IPS-18c (cell line): ENCODE data around the gene MCM5.

Source experiments
- H3K4me3 ChIP-seq: 2 replicates; pipeline ENCODE4 v1.7.0; 2013; ENCODE audit warnings: low read depth, mild to moderate bottlenecking, low read length, moderate library complexity; ENCODE audit not compliant: insufficient read depth
- H3K9me3 ChIP-seq: one replicate; pipeline ENCODE4 v1.6.1; 2013; ENCODE audit warnings: mild to moderate bottlenecking, low read length, moderate library complexity; ENCODE audit not compliant: control insufficient read depth, insufficient read depth

The MCM5 gene

DNA sequence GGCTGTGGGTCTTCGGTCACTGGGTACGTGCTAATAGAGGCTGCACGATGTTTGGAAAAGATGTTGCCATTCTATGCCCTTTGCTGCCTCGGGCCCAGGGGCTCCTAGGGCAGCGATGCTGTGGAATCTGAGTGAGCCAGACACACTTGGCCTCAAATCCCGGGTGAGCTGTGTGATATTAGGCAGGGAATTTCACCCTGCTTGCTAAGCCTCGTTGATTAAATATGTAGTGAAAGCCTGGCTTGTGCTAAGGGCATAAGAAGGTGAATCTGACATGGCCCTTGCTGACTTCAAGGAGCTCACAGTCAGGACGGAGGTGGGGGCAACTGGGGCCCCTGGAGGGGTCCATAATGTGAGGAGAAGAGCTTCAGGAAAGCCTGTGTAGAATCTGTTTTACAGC is 24.4 kb upstream of the MCM5 start:
- no peak overlapping the region; the same call in 1 of the 2 replicates for H3K4me3 ChIP-seq
- no peaks in the 10 kb centered on the region for H3K9me3 ChIP-seq

DNA sequence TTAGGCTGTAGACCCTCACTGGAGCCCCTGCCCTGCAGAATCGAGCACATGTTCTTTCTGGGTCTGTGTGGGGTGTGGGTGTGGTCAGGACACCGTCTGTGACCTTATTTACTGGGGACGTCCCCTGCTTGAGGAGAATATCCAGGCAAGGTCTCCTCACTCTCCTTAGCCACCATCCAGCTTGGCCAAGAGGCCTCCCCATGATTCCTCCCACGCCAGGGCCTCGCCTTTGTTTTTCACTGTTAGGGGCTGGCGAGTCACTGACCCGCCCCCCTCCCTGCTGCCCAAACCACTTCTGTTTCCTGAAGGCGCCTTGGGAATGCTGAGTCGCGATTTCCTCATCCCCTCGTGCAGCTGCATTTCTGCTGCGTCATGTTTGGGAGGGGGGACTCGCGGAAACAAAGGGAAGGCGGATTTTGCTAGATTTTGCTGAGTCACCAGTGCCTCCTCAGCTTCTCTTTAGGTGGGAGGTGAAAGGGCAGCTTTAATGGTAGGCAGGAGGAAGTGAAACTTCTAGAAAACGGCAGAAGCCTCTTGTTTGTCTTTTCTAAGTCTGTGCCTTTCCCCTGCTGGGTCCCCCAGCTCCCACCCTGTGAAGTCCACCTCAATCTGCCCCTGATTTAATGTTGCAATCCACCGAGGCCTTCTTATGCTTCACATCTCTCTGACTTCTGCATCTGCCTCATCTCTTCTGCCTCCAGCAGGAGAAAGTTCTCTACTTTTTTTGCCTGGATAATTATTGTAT is 23.0 kb upstream of the MCM5 start:
- no peak overlapping the region for H3K4me3 ChIP-seq

DNA sequence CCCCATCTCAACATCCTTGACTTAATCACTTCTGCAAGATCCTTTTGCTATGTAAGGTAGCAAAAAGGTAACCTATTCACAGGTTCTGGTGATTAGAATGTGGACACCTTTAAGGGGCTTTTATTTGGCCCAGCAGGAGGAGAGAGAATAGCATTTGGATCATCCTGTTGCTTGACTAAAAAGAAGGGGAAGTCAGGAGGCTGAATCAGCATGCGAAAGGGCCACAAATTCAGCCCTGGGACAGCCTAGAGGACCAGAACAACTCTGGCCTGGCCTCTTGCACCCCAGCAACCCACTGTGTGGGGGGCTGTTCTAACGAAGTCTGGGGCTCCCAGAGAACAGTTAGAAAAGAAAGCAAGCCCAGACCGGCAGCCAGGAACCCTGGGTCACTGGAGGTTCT is 22.2 kb upstream of the MCM5 start:
- Histone ChIP-seq H3K4me3 (no peak overlapping the region), H3K9me3 (no peaks in the 10 kb centered on the region)

More for the DNA sequence above, 23.0 kb upstream of the MCM5 start:
- no peaks in the 10 kb centered on the region for H3K9me3 ChIP-seq

DNA sequence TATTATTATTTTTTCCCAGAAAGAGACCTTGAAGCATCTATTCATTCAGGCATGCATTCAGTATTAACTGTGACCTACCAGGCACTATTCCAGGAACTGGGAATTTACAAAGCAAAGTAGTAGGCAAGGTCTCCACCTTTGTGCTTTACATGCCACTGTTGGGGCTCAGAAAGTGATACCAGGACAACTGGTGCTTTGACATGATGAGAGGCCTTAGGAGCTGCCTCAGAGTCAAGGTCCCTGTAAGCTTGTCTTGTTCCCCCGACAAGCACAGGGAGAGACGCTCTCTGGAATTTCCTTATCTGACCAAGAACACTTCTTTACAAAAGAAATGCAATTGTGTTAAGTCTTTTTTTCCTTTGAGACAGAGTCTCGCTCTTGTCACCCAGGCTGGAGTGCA is 21.3 kb upstream of the MCM5 start:
- no peaks in the 10 kb centered on the region for H3K9me3 ChIP-seq
- H3K4me3 ChIP-seq, result no peak overlapping the region

DNA sequence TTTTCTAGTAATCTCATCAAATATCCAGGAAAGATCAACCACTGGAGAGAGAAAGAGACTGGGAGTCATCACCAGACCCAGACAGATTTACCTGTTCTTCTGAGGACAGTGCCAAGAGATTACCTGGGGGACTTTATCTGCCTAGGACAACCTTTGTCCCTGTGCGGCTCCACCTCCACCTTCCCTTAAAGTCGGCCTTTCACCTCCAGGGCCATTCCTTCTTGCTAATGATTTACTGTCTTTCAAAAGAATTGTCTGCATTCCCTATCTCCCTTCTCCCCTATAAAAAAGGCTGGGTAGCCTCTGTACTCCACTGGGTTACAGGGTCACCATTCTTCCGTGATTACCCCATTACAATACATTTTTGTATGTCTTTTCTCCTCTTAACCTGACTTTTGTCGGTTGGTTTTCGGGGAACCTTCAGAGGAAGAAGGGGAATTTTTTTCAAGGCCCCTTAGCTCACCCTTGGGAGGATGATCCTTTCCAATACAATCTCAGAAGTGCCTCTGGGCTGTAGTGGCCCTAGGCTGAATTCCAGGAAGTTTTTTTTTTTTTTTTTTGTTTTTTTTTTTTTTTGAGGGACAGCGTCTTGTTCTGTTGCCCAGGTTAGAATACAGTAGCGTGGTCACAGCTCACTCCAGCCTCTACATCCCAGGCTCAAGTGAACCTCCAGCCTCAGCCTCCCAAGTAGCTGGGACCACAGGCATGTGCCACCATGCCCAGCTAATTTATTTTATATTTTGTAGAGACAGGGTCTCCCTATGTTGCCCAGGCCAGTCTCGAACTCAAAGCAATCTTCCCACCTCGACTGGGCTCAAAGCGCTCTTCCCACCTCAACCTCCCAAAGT is 20.6 kb upstream of the MCM5 start:
- no peak overlapping the region for H3K4me3 ChIP-seq

DNA sequence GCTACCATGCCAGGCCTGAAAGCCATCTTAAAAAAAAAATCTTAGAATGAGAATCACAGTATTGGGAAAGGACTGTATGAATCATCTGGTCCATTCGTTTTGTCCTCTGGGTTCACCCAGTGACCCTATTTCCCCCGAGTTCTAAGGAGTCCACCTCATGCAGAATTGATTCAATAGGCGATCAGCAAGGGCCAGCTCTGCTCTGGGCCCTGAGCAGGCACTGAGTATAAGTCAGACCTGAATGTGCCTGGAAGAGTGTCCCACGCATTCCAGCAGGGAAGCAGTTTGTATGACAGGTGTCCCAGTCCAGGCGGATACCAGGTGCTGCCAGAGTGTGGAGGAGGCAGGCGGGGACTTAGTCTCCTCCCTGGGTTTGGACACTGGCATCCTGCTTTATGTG is 19.9 kb upstream of the MCM5 start:
- H3K4me3 ChIP-seq, result no peak overlapping the region
- no peaks in the 10 kb centered on the region for H3K9me3 ChIP-seq

More for the DNA sequence above, 20.6 kb upstream of the MCM5 start:
- no peaks in the 10 kb centered on the region for H3K9me3 ChIP-seq

DNA sequence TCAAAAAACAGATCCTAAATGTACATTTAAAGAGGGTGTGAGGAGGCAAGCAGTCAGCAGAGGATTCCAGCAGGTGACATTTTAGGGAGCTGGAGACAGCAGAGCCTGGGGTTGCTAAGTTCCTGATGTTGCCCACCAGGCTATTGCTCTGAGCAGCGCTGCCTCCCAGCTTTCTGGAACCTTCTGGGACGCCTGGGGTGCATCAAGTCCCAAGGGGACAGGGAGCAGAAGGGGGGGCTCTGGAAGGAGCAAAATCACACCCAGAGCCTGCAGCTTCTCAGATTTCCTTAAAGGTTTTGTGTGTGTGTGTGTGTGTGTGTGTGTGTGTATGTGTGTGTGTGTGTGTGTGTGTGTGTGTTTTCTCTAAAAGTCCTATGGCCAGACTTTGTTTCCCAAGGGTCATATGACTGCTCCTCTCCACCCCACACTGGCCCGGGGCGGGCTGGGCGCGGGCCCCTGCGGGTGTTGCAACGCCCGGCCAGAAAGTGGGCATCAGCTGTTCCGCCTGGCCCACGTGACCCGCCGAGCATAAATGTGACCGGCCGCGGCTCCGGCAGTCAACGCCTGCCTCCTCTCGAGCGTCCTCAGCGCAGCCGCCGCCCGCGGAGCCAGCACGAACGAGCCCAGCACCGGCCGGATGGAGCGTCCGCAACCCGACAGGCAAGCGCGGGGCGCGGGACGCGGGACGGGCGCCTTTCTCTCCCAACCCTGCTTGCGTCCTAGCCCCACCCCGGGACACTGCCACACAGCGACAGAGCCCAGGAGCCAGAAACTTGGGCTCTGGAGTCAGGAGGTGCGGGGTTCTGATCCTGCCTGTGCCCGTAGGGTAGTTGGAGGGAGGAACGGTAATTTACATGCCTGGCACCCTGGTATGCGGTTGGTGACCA is 19.2 kb upstream of the MCM5 start, which contains the start of gene HMOX1:
TSS of gene HMOX1 (plus strand) at position 560 of the 887 bp plus-strand sequence. CDS start at position 638, 78 bp downstream.
- H3K9me3 ChIP-seq, result no peaks in the 10 kb centered on the region
- H3K4me3 ChIP-seq, result peak within 1 kb of the TSS; percentile 63

DNA sequence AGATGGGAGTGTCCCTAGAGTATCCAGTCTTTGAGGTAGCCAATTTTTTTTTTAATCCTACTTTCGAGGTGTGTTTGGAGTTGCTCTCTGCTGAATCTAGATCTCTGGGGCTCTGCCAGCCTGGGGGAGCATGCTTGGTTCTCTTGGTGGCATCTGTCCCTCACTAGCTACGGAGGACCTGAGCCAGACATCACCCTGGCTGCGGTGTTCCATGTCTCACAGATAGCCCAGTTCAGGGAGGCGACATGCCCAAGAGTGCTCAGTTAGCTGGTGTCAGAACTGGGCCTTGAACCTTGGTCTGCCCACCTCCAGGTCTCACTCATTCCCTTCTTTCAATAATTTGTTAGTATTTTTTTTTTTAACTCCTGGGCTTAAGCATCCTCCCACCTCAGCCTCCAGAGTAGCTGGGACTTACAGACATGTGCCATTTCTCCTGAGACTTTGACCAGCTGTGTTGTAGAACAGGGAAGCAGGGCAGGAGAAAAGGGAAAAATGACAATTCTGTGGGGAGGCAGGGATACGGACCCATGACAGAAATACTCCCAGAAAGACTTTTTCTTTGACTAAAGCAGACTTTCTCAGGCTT is 18.4 kb upstream of the MCM5 start:
- Histone ChIP-seq H3K4me3 (peak overlapping the region; percentile 63), H3K9me3 (no peaks in the 10 kb centered on the region)

DNA sequence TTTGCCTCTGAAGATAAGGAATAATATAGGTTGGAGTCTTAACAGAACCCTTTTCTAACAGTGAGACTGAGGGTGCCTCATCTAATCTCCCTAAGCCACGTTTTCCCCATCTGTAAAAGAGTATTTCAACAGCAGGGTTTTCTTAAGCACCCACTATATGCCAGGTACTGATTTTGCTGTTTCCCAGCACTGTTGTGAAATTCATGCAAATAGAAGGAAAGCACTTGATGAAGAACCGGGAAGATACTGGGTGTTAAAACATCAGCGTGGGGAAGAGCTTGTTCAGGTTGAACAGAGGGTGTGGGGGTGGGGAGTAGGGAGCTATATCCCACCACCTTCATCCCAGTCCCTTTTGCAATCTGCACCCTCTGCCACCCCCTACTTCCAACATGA is 16.3 kb upstream of the MCM5 start:
- no peak overlapping the region for H3K4me3 ChIP-seq
- H3K9me3 ChIP-seq, result no peaks in the 10 kb centered on the region

DNA sequence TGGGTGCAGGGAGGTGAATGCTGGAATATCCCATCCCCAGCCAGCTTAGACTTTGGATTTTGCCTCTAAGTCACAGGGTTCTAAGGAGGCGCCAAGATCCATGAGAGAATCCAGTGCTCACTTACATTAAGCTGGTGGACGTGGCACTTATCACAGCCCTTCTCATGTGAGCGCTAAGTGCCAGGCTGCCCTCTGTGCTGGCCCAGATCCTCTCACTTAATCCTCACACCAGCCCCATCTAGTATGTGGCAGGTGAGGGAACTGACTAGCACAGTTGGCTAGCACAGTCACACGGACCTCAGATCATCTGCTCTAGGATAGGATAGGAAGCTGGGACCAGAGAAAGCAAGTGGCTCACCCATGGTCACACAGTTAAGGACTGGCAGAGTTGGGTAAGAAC is 15.4 kb upstream of the MCM5 start:
- Histone ChIP-seq H3K9me3 (no peaks in the 10 kb centered on the region), H3K4me3 (no peak overlapping the region)

DNA sequence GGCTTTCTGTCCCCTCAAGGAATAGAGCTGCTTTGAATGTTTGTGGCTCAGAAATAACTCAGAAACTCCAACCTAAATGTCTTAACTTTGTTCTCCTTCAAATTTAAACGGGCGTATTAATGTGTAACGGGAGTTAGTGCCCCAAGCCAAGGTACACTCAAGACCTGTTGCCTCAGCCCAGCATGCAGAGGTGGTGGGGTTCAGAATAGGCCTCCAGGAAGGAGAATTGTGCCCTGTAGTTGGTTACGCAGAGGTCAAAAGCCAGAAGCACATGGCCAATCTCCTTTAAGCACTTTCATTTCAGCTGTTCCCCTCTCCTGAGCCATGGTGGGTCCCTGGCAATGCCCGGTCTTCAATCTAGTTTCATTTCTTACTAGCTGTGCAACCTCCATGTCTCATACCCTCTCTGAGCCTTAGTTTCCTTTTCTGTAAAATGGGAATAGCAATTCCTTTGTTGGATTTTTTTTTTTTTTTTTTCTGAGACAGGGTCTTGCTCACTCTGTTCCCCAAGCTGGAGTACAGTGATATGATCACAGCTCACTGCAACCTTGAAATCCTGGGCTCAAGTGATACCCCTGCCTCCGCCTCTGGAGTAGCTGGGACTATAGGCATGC is 14.9 kb upstream of the MCM5 start:
- Histone ChIP-seq H3K9me3 (no peaks in the 10 kb centered on the region), H3K4me3 (no peak overlapping the region)

DNA sequence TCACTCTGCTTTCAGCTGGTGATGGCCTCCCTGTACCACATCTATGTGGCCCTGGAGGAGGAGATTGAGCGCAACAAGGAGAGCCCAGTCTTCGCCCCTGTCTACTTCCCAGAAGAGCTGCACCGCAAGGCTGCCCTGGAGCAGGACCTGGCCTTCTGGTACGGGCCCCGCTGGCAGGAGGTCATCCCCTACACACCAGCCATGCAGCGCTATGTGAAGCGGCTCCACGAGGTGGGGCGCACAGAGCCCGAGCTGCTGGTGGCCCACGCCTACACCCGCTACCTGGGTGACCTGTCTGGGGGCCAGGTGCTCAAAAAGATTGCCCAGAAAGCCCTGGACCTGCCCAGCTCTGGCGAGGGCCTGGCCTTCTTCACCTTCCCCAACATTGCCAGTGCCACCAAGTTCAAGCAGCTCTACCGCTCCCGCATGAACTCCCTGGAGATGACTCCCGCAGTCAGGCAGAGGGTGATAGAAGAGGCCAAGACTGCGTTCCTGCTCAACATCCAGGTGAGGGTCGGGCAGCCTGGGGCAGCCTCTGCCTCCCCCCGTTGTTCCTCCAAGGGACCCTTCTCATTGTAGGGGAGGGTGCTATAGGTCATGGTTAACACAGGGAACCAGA is 13.2 kb upstream of the MCM5 start:
- no peaks in the 10 kb centered on the region for H3K9me3 ChIP-seq
- no peak overlapping the region for H3K4me3 ChIP-seq

DNA sequence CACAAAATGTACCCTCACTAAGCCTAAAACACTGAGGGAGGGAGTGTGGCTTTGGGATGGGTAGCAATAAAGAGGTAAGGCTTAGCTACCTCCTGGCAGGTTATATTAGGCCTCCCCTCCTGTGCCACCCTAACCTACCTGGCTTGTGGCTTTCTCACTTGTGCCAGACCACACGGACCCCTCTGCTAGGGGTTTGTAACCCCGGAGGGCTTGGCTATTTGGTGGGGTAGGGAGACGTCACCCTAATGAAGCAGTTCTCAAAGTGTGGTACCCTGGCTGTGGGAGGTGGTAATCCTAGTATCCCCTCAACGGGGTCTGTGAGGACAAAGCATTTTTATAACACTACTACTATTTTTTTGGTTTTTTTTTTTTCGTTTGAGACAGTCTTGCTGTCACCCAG is 9.0 kb upstream of the MCM5 start:
- H3K9me3 ChIP-seq, result no peaks in the 10 kb centered on the region
- no peak overlapping the region; the same call in 1 of the 2 replicates for H3K4me3 ChIP-seq

DNA sequence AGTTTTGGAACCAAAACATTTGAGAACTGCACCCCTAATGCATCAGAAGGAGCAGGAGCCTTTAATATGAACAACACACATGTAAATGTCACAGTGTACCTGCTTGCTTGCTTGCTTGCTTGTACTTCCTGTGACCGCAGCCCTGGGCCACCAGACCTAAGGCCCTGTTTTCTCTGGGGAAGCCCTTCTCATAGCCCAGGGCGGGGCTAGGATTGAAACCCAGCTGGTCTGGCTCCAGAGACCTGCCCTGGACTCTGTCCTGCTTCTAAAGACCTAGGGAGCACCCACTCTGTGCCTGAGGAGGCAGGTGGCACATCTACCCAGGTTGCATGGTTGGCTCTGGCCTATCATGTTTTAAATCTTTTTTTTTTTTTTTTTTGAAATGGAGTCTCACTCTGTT is 7.6 kb upstream of the MCM5 start:
- no peaks in the 10 kb centered on the region for H3K9me3 ChIP-seq
- no peak overlapping the region for H3K4me3 ChIP-seq

DNA sequence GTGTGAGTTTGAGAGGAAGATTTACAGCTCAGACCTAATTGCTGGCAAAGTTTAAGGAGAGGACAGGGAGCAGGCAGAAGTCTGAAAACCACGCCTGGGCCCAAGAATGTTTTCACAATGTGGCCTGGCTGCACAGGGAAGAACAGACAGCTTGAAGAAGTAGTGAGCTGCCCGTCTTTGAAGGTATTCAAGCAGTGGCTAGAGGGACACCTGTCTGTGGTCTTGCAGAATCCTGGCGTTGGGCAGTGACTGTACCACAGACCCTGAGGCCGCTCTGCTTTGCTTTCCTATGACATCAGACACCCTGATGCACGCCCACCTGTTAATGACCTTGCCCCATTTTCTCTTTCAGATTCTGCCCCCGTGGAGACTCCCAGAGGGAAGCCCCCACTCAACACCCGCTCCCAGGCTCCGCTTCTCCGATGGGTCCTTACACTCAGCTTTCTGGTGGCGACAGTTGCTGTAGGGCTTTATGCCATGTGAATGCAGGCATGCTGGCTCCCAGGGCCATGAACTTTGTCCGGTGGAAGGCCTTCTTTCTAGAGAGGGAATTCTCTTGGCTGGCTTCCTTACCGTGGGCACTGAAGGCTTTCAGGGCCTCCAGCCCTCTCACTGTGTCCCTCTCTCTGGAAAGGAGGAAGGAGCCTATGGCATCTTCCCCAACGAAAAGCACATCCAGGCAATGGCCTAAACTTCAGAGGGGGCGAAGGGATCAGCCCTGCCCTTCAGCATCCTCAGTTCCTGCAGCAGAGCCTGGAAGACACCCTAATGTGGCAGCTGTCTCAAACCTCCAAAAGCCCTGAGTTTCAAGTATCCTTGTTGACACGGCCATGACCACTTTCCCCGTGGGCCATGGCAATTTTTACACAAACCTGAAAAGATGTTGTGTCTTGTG is 6.6 kb upstream of the MCM5 start:
- no peaks in the 10 kb centered on the region for H3K9me3 ChIP-seq
- no peak overlapping the region for H3K4me3 ChIP-seq

DNA sequence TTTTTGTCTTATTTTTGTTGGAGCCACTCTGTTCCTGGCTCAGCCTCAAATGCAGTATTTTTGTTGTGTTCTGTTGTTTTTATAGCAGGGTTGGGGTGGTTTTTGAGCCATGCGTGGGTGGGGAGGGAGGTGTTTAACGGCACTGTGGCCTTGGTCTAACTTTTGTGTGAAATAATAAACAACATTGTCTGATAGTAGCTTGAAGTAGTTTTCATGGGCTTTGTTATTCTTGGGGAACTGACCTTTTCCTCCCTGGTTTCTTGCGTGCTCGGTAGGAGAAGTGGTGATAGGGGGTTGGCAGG is 6.0 kb upstream of the MCM5 start:
- no peaks in the 10 kb centered on the region for H3K9me3 ChIP-seq

More for the DNA sequence above, 6.0 kb upstream of the MCM5 start:
- no peak overlapping the region for H3K4me3 ChIP-seq
